HG03558 (cell line): ENCODE measurements around the gene VCP.
A peak's percentile ranks its signal among the peaks of the same experiment; 100 is the strongest.

ENCODE experiments used
- ATAC-seq: cut with Tn5 transposase; IDR thresholded peaks from one replicate; pipeline ENCODE4 v1.9.1; 2021; ENCODE audit warnings: moderate number of reproducible peaks; ENCODE audit not compliant: unreplicated experiment; ENCODE audit errors: extremely low read depth

Gene VCP

DNA sequence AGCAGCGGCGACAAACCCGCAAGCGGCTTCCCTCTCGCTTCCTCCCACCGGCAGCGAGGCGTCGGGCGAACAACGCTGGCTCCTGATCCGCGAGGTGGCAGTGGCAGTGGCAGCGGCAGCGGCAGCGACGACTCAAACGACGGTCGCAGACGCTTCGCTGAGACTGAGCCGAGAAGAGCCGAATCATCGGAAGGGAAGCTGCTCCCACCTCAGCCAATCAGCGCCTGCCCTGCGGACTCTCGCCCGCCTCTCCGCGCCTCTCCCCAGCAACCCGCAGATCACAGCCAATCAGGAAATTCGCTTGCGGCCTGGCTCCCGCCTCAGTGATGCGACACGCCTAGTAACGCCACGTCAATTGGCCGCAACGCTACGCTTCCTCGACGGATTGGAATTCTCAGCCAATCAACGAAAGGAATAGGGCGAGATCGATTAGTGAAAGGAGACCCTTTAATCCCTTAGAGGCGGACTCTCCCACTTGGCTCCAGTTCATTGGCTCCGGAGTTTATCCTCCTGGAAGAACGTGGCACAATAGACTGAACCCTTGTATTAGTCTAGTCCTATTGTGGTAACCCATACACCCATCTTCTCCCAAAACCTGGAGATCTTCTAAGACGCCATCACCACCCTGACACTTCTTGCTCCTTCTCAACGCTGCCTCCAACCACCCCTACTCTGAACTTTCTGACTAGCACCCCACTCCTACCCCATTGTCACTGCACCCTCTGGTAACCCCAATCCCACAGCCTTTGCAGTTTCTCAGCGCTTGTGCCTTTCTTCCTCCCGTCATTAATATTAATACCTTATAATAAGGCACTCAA, at the start of gene VCP:
VCP (minus strand) TSS at position 165 of the 818 bp plus-strand sequence. CDS start 272 bp downstream, outside the sequence.
- peak; percentile 59 for ATAC-seq

DNA sequence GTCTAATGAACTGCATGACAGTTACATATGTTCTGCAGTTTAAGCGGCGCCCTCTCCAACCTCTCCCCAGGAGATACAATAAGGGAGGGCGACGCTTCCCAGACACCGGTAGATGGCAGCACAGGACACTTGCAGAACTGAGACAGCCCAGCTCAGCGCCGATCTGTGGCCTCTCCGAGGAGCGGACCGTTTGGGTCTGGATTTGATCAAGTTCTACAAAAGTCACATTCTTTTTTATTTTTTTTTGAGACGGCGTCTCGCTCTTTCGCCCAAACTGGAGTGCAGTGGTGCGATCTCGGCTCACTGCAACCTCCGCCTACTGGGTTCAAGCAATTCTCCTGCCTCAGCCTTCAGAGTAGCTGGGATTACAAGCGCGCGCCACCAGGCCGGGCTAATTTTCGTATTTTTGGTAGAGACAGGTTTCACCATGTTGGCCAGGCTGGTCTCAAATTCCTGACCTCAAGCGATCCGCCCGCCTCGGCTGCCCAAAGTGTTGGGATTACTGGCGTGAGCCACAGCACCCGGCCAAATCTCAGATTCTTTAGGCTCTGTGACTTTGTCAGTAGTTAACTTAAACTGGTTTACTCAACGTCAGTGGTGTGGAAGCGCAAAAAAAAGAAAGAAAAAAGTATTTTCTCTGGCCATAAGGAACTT, 44.6 kb upstream of the VCP start:
- no peak for ATAC-seq

DNA sequence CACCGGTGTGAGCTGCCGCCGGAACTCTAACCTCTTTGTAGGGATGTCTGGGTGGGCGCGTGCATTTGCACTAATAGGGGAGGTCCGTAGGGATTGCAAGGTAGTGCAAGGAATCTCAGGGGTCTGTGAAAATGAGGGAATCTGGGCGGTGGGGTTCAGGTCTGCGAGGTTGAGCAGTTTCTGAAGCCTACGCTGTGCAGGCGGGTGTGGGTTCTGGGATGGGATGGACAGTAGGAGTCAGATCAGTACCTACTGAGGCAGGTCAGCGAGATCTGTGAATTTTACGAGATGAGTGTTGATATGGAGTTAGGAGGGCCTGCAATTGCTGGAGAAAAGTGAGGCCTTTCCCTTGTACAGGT, 44.1 kb upstream of the VCP start:
- no peak for ATAC-seq

DNA sequence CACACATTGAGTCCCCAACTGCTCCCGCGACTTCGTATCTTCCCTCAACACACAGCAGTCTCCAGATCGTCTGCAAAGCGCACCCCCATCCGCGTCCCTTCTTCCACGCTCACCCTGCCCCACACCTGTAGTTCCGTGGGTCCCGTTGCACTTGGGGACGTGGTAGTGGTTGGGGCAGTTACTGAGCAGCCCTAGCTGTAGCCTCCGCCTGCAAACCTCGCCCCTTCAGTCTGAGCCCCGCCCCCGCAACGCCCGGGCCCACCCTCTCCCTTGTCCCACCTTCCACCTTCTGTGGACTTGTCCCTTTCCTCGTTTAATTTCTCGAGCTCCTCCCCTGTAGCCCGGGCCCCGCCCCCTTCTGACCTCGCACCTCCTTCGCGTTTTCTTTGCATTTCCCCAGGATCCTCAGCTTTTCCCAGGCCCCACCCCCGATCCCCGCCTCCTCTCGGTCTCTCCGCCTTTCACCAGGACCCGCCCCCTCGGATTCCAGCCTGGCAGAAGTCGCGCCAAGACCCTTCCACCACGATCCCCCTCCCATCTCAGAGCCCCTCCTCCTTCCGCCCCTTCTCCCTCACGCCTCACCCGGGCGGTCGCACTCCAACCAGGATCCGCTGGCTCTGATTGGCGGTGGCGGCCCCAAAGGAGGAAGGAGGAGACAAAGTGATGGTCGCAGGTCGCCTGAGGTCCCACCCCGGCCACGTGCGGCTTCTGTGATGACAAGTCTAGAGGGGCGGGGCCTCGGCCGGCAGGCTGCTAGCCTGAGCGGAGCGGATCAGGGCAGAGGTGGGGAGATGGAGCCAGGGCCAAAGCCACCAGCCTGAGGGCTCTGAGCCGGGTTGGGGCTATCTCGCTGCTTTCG, 43.5 kb upstream of the VCP start, which contains the start of gene ATOSB:
ATOSB (minus strand) TSS at position 183 of the 859 bp plus-strand sequence. CDS start 7,588 bp downstream, outside the sequence.
- ATAC-seq = peak; percentile 26

DNA sequence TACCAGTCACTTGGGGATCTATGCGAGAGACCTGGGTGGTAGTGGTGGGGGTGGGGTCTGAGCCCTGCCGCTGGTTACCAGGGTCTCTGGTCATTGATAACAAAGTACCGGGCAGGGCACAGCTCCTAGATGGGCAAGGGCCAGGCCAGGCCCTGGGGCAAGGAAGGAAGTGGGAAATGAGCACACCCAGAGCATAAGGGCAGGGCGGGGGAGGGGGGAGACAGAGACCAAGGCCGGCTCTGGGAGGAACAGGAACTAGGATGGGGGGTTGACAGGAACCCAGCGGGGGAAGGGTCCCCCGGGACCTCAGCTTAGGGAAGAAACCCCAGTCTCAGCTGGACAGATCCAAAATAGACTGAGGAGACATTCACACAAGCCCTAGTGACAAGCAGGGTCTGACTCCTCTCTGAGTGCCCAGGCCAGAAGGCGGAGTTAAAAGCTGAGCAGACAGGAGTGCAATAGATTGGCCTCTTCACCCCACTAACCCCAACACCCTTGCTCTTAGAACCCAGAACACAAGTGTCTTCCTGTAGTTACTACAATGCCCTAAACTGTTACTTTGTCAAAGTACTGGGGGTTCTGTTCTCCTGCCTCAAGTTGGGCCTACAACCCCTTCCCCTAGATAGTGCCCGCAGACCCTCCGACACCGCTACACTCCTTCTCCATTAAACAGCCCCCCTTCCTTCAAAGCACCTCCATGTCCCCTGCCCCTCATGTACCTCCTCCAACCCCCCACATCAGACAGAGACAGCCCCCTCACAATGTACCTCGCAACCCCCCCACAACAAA, 42.6 kb upstream of the VCP start:
- ATAC-seq = no peak

DNA sequence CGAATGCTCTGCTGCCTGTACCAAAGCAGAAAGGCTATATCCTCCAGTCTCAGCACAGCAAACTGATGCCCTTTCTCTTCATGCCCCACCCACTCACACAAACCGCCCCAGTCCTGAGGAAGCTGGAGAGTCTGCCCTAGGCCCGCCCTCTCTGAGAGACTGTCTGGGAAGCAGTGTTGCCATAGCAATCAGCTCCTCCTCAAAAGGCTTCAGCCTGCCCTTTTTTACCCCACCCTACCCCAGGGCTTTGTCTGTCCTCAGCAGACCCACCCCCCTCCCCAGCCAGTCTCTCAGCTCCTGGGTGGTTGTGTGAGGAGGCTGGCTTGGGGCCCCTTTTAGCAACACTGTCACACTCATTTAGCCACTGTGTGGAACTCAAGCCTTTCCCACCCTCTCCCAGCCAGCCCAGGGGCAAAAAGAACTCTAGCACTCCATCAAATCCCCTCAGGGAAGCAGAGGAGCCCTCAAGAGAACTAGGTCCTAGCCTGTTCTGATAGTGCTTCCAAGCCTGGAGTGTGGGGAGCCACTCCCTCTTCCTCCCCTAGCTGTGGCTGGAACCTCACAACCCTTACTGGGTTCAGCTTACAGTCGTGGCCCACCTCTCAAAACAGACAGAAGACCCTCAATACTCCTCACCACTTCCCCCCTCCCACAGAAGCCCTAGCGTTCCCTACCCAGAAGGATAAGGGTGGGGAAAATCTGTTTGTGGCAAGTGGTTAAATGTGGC, 41.9 kb upstream of the VCP start:
- ATAC-seq = no peak

DNA sequence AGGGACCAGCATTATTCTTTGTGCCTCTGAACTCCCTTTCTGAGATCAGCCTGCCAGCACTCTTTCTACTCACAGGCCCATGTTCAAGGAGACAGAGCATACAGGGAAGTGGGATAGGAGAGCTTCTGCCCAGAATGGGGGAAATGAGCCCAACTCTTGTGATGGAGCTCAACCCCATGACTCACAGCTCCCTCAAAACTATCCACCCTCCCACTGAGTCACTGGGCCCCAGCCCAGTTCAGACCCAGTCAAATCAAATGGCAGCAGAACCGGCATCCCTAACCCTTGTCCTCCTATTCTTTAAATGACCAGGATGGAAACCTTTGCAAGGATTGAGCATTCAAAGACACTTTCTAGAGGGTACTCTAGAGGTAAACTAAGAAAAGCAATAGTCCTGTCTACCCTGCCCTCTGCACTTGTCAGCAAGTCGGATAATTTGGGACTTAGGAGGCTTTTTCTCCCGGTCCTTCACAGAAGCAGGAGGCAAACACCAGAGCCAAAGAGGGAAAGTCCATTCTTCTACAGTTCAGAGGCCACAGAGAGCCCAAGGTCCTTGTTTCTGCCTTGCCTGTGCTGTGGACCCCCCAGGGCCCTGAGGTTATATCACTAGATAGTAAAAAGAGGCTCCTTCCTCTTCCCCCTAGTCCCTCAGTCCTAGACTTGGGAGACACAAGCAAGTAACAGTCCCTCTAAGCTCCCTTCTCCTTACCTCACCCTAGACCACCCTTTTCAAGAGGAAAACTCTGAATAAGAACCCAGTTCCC, 40.0 kb upstream of the VCP start:
- no peak for ATAC-seq

DNA sequence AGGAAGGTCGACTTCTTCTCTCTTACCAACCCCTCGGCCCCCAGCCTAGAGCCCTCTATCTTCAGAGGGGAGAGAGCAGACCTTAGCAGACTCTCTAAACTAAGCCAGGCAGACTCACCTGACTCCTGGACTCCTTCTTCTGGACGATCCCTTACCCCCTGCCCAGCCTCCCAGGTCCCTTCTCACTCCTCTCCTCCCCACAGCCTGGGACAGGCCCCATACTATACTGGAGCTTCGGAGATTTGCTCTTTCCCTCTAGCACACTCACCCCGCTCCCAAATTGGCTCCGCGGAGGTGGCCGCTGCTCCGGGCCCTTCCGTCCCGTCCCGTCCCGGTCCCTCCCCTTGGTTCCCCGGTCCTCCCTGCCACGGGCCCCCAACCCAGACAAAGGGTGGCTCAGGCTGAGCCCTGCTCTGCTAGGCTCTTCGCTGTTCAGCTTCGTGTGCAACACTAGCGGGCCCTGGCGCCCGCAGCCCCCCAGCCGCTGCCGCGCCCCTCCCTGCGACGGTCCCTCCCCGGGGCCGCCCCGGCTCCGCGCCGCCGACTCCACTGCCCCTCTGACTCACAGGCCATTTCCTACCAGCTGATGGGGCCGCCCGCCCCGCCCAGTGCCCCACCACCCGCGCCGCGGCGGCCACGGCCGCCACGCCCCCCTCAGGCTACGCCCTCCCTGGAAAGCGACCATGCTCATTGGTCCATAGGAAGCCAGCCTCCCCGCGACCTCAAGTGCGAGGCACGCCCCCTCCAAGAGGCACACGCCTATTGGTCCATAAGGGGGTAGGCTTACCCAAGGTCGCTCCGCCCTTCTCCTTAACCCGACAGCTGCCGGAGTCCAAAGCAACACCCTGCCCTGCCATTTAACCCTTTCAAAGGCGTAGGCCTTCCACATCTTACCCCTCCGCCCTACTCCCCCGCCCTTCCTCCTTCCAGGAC, 38.8 kb upstream of the VCP start:
- ATAC-seq = peak; percentile 68

DNA sequence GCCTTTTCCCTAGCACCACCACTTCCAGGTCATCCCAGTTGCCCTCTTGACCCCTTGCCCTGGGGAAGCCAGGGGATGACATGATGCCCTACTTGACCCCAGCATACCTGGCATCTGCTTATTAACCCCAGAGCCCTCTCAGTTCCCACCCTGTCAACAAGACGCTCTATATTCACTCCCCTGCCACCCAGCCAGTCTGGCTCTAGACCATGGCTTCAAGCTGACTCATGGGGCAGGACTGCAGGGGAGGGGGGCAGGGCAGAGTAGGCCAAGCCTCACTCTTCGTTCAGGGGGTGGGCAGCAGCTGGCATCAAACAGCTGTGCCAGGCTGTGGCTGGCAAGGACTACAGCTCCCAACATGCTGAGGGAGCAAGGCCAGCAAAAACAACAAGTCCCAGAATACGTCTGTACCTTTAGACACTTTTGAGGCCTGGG, 37.9 kb upstream of the VCP start:
- no peak for ATAC-seq

DNA sequence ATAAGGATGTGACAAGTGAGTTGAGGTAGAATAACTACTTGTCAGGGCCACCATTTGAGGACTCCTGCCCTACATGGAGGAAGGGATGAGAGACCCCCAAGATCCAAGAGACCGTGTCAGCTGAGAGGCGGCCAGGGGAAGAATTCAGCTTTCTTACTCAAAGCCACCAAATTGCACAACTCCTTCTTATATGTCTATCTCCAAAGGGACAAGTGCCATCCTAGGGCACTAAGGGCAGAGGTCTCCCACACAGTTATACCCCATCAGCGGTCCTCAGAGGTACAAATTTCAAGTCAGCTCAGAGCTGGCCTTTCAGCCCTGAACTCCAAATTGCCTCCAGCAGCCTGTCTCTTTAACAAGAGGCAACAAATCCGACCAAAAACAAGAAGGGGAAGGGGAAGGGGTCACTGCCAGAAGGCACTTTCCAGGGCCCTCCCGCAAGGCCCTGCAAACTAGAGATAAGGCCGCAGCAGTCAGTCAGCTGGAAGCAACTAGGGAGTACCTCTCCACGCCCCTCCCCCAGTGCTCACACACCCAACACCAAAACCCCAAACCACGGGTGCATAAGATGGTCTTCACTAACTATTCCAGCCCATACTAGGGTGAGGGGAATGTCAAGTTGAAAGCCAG, 36.6 kb upstream of the VCP start:
- ATAC-seq = no peak

DNA sequence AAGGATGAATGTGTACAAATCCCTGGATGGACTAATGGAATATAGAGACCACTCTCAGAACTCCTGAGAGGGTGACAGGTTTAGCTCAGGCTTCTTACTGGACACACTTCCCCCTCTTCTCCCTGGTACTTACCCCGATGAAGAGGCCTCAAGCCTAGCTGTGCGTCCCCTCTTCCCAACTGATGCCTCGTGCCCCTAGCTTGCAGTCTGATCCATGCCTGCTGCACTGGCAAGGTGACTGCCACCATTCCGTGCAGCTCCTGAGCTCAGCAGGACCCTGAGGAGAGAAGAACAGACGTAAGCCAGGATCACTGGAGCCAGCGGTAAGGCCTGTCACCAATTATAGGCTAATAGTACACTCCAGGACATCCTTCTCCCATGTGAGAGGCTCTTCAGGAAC, 36.0 kb upstream of the VCP start:
- no peak for ATAC-seq

DNA sequence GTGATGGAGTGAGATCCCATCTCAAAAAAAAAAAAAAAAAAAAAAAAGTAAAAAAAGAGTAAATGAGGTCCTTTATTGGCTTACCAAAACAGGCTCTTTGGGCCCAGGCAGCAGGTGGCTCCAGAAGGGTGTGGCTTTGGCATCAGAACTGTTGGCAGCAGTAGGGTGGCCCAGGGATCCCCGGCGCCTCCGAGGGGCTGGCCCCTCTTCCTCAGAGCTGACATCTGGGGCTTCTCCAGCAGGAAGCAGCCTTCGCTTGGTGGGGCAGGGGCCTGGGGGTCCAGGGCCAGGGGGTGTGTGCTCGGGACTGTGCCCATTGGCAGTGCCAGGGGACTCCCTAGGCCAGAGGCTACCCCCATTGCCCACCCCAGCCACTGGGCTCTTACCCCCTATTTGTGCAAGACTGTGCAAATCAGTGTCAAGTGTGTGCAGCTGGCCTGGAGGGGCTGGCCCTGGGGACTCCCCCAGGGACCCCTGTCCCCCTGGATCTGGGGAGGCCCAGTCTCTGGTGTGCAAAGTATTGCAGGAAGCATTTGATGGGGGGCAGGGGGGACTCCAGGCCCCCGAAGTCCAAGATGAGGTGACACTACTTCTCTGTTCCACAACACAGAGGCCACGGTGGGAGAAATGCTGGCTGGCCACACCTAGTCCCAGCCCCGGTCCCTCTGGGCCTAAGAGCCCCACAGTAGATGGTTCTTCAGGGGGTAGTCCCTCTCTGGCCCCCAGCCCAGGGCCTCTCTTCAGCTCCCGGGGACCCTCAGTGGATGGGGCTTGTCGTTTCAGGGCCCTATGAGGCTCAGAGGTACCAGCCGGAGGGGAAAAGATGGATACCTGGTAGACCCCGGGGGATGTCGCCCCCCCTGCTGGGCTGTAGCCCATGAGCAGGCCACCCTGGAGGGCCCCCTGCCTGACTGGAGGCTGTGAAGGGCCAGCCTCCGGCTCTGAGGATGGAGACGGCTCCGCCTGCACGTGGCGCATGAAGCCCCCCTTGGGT, 35.2 kb upstream of the VCP start:
- no peak for ATAC-seq

DNA sequence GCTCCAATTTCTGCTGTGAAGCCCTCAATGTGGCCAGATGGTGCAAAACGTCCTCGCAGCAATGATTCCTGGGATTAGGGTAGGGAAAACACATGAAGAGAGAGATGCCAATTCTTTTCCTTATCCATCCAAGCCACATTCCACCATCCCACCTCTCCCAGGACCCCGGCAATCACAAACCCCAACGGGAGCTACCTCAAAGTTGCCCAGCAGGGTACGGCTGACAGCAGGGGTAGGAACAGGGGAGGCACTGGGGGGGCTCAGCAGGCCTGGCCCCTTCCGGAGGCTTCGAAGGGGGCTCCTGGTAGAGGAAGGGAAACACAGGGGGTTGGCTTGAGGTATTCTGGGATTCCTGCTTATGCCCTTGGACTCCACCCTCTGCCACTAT, 33.9 kb upstream of the VCP start:
- ATAC-seq = no peak

DNA sequence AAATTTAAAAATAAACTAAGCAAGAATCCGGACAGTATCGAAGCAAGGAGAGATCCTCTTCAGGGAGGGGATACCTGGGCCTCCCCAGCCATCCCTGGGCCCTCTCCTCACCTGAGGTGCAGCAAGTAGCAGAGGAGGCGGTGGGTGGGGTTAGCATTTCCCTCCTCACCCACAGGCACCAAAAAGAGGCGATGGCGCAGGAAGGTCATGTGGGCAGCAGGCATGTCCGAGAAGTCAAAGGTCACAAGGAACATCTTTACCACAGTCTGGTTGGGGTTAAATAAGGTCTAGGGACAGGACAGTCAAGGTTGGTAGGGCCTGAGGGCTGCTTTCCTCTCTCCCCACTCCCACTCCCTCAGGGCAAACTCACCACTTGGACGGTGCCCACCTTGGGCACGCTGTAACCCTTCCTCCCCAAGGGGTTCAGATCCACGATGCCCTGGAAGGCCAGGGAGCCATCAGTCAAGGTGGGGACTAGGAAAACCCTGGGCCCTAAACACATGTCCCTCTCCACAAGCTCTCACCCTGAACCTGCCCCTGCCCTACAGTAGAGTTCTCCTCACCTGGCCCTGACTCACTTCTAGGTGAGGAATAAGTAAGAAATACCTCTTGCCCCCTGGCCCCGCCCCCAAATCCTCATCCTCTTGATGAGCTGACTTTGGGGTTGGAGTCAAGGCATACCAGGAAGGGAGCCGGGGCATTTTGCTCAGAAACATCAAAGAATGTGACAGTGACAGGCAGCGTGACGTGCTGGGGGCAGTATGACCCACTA, 33.3 kb upstream of the VCP start:
- no peak for ATAC-seq

DNA sequence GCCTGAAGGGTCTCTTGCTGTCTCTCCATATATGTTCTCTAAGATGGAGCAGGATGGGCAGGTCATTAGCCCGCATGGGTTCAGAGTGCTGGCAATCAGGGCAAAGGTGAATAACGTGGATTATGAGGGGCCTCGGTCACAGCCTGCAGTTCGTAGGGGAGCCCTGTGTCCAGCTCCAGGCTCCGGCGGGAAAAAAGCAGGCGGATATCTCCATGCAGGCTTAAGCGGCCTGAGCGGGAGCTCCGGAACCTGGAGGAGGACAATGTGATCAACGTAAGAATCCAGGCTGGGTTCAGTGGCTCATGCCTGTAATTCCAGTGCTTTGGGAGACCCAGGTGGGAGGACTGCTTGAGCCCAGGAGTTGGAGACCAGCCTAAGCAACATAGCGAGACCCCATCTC, 32.7 kb upstream of the VCP start:
- ATAC-seq = no peak
